Measurements from ENCODE around the gene NDUFAF8.

The NDUFAF8 gene

DNA sequence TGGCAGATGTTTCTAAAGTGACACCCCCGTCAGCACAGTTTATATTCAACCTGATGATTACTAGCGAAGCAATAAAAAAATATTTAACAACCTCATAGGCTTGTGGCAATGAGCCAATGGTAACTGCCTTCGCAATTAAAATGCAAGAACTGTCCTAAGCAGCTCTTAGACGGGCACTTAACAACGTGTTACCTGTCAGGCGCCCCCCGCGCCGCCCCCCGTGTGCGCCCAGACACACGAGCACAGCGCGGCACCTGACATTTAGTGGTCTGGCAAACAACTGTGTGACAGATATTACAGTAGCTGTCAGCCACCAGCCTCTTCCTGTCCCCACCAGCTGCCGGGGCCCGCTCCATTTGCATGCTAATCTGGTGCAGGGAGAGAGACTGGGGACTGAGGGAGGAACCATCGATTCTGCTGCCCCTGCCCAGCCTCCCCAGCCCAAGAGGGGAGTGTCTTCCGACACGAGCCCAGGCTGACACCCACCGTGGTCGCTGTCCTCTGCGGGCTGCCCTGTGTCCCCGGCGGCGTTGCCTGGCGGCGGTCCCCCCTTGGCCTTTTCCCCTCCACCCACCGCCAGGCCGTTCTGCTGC lies 12.7 kb downstream of the NDUFAF8 start:
- DNase-seq (ENCODE audit: low spot score) = no peak

DNA sequence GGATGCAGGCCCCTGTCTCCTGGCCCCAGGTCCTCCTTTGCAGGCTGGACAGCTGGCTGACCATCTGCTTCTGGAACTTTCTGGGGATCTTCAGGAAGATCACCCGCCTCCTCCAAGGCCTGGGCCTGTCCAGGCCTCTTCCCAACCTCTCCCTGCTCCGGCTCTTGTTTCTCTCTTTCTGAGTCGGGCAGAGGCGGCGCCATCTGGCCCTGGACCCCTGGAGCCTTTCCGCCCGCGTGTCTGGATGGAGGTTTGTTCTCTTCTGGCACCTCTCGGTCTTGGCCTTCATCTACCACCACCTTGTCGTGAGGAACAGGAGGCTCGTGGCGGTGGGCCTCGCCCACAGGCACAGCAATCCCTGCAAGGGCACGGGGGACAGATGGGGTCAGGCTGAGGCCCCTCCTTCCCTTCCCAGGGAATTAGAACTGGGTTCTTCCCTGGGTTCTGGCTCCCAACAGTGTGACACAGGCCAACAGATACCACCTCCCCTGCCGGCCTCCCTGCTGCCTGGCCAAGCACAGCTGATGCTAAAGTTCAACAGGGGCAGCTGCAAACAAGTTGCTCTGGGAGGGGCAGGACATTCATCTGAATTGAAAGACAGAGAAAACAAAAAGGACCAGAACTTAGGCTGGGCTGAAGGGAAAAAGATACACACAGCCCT lies 13.3 kb downstream of the NDUFAF8 start:
- no peak for DNase-seq (ENCODE audit: low spot score)

DNA sequence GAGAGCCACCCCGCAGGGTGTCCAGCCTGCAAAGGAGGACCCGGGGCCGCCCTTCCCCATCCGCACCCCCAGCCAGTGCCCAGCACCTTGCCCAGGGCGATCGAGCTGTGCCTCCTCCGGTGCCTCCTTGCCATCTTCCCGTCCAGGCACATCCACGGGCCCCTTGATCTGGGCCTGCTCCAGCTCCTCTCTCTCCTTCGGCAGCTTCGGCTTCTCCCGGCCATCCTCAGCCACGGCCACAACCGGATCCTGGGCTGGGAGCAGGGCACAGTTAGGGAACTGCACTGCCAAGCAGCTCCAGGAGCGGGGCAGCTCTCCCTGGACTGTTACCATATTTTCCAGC lies 13.8 kb downstream of the NDUFAF8 start:
- DNase-seq (ENCODE audit: low spot score) = no peak

- peak; percentile 64 for DNase-seq (ENCODE audit: low spot score)
Observed at GRCh38 chr17:81253358-81254131, 14.4 kb downstream of the NDUFAF8 start.

DNA sequence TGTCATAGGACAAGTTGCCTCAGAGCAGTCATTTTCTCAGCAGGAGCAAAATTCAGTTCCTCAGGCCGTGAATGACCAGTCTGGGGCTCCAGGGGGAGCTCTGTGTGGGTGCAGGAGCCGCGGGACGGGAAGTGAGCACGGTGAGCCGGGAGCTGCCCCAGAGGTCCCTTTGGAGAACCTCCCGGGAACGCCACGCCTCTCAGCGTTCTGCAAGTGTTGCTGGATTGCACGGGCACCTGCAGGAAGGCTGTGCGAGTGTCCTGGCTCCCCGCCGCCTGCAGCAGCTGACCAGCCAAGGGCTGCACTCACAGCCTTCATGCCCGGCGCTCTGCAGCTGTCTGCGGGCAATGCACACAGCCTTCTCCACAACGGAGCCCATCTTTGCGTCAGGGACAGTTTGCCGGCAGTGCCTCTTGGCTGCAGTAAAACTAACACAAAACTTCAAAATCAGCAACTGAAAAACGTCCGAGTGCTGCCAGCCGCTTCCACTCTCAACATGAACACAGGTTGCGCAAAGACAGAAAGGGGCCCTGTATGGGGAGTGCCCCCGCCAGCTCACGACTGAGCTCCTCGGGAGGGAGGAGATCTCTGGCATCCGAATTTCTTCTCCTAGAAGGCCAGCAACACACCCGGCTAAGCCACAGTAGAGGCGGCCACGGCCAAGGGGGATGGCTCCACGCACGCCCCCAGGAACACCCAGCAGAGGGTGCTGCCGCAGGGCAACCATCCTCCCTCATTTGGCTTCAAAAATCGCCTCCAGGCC lies 16.0 kb downstream of the NDUFAF8 start:
- peak; percentile 82 for DNase-seq (ENCODE audit: low spot score)

DNA sequence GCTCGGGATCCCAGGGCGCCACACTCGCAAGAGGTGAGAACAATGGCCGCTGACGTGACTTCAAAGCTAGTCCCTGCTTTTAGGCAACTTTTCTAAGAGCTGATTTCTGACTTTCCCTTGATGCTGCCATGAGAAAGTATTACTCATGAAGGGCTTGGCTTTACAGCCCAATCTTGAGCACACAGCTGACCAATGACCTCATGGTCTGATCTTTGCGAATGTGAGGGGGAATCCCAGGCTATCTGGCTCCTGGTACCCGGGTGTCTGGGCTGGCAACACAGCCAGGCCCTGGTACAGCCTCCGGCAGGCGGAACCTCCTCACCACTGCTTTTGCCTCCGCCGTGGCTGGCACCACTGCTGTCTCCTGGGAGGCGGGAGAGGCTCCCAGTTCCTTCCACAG lies 17.5 kb downstream of the NDUFAF8 start:
- DNase-seq (ENCODE audit: low spot score) = peak; percentile 63

GRCh38 chr17:81257533-81257932 lies 18.4 kb downstream of the NDUFAF8 start:
- no peak for DNase-seq (ENCODE audit: low spot score)

DNA sequence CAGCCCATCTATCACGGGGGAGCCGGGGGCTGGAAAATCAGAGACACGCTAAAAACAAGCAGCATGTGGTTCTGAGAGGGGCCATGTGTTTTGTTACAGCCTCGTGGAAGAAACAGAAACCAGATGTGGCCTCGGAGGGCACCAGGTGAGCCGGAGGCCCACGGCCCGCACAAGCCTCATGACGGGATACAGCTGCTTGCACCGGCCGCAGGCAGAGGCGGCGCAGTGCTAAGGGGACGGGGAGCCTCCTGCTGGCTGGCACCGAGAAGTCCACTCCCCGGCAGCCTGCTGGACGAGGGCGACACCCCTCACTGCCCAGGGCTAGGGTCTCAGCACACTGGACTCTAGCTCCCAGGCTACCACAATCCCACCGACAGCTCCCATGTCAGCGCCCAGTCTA lies 19.2 kb downstream of the NDUFAF8 start:
- DNase-seq (ENCODE audit: low spot score) = no peak

DNA sequence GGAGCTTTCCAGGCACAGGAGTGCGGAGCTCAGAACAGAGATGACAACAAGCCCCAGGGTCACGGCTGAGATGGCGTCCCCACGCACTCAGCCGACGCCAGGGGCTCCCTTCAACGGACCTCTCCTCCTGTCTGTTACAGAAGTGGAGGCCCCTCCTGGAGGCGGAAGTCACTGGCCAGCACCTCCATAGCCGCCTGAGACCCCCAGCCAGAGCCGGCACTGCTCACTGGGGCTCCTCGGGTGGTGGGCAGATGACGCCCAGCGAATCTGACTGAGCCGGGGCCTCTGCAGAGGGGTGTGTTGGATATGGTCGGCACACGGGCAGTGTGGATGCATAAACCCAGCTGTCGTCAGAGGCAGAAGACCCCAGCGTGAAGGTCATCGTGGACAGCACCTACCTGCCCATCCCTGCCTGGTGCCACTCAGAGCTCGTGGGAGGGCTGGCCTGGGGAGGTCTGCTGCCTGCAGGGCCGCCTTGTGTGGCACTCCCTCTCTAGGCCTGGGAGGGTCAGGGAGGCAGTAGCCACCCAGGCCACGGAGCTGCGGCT lies 20.0 kb downstream of the NDUFAF8 start:
- DNase-seq (ENCODE audit: low spot score) = no peak

GRCh38 chr17:81260171-81260570 lies 21.1 kb downstream of the NDUFAF8 start:
- DNase-seq (ENCODE audit: low spot score) = no peak

GRCh38 chr17:81260641-81261040 lies 21.5 kb downstream of the NDUFAF8 start:
- DNase-seq (ENCODE audit: low spot score) = no peak

GRCh38 chr17:81261096-81261495 lies 22.0 kb downstream of the NDUFAF8 start:
- DNase-seq (ENCODE audit: low spot score) = no peak

DNA sequence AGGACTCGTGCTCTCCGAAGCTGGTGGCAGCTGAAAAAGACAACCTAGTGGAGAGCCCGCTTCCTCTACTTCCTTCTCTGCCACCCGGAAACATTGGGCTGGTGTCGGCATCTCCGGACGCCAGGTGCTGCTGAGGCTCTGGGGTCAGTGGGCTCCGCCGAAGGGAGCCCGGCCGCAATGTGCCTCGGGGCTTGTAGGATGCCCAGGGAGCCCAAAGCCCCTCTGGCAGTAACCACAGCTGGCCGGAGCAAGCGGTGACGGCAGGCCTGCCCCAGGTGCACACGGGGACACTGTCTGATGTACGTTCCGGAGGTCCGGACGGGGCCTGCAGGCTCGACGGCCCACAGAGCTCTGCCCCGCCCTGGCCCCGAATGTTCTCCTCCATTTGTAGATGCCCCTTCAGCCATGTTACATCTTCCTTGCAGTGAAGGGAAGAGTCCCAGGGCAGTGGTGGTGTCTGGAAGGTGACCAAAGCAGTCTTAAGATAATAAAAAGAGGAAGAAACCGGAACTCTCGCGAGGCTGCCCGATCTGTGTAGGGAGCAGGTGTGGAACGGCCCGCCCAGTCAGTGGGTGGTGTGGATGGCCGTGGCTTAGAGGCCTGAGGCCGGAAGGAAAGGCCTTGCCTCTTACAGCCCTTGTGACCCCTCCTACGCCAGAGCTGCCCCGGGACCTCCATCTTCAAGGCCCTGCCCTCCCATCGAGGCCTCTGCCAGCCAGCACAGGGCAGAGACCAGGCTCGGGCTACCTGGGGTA lies 22.6 kb downstream of the NDUFAF8 start:
- no peak for DNase-seq (ENCODE audit: low spot score)

- DNase-seq (ENCODE audit: low spot score) = no peak
Observed at GRCh38 chr17:81263371-81264181, 24.5 kb downstream of the NDUFAF8 start.

GRCh38 chr17:81264640-81265039 lies 25.5 kb downstream of the NDUFAF8 start:
- no peak for DNase-seq (ENCODE audit: low spot score)

DNA sequence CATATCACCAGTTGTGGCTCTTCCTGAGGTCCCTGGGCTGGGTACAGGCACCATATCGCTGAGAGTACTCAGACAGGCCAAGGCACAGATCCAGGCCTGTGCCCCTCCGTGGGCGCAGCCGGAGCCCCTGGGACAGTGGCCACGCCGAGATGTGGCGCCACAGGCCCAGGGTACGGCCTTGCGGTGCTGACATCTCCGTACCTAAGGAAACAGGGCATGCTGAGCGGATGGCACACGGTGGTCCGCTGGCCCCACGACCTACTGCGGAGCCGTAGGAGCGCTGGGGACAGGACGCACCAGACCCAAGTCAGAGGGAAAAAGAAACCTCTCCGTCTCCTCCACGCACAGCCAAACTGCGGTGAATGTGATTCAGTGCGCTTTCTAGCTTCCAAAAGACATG lies 26.5 kb downstream of the NDUFAF8 start:
- no peak for DNase-seq (ENCODE audit: low spot score)

GRCh38 chr17:81267390-81268067 lies 28.4 kb downstream of the NDUFAF8 start:
- no peak for DNase-seq (ENCODE audit: low spot score)

GRCh38 chr17:81270279-81270678 lies 31.2 kb downstream of the NDUFAF8 start:
- no peak for DNase-seq (ENCODE audit: low spot score)

DNA sequence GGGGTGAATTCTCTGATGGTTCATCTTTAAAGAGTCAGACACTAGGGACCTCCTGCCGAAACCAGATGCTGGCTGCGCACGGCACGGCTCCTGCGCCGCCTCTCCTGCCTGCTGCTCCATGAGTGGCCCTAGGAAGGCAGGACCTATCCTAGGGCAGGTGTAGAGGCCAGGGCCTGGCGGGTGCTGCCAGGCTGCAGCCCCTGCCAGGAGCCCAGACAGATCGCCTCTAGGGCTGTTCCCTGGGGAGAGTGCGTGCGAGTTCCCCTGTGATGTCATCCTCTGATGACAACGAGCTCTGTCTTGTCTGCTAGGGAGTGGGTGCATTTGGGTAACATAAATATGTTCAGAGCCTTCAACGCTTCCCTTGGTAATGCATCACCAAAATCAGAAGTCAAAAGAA lies 32.1 kb downstream of the NDUFAF8 start:
- no peak for DNase-seq (ENCODE audit: low spot score)

- DNase-seq (ENCODE audit: low spot score) = no peak
Observed at GRCh38 chr17:81272616-81273015, 33.5 kb downstream of the NDUFAF8 start.

All from AG08395 (cell line).